OCI-LY1 (cell line): Measurements from ENCODE around the gene RPL18A.

Experiments used
- H2AFZ ChIP-seq: fragments of 200-600 bp; sonication (generic), shearing (Covaris generic); 2 replicates; pipeline ENCODE4 v1.6.0; 2014; ENCODE audit warnings: antibody characterized with exemption, mild to moderate bottlenecking, low read length
- H3F3A ChIP-seq: fragments of 200-600 bp; sonication (generic), shearing (Covaris generic); 2 replicates; pipeline ENCODE4 v1.6.0; 2014; ENCODE audit warnings: mild to moderate bottlenecking, antibody characterized with exemption, low read length, moderate library complexity; ENCODE audit not compliant: insufficient read depth
- H3K27ac ChIP-seq: fragments of 200-600 bp; sonication (generic); 2 replicates; pipeline ENCODE4 v1.5.1; 2014; ENCODE audit warnings: low read length, mixed run types, mild to moderate bottlenecking, low read depth; ENCODE audit not compliant: poor library complexity, severe bottlenecking
- H3K27me3 ChIP-seq: fragments of 200-600 bp; sonication (generic); 2 replicates; pipeline ENCODE4 v1.6.0; 2014; ENCODE audit warnings: antibody characterized with exemption, mild to moderate bottlenecking, low read length, moderate library complexity; ENCODE audit not compliant: insufficient read depth
- H3K36me3 ChIP-seq: fragments of 200-600 bp; sonication (generic); 2 replicates; pipeline ENCODE4 v1.6.1; 2014; ENCODE audit warnings: mild to moderate bottlenecking, antibody characterized with exemption, low read length, moderate library complexity, mixed read lengths; ENCODE audit not compliant: insufficient read depth
- H3K4me1 ChIP-seq: fragments of 200-600 bp; sonication (generic); 2 replicates; pipeline ENCODE4 v1.5.1; 2014; ENCODE audit warnings: mild to moderate bottlenecking, low read length, moderate library complexity; ENCODE audit not compliant: insufficient read depth, severe bottlenecking
- H3K4me2 ChIP-seq: fragments of 200-600 bp; sonication (generic), shearing (Covaris generic); 2 replicates; pipeline ENCODE4 v1.6.1; 2014; ENCODE audit warnings: low read length
- H3K4me3 ChIP-seq: fragments of 200-600 bp; sonication (generic); 2 replicates; pipeline ENCODE4 v1.5.1; 2014; ENCODE audit warnings: low read length, low read depth, mild to moderate bottlenecking, mixed read lengths; ENCODE audit not compliant: poor library complexity, severe bottlenecking
- H3K79me2 ChIP-seq: fragments of 200-600 bp; shearing (Covaris generic); 2 replicates; pipeline ENCODE4 v1.6.1; 2016; ENCODE audit warnings: mixed run types, low read length, mixed read lengths; ENCODE audit not compliant: insufficient read depth
- H3K9ac ChIP-seq: fragments of 200-600 bp; sonication (generic), shearing (Covaris generic); 2 replicates; pipeline ENCODE4 v1.6.1; 2014; ENCODE audit warnings: mild to moderate bottlenecking, low read length, mixed read lengths
- H3K9me2 ChIP-seq: fragments of 200-600 bp; sonication (generic), shearing (Covaris generic); 2 replicates; pipeline ENCODE4 v1.6.1; 2014; ENCODE audit warnings: low read depth, mild to moderate bottlenecking, low read length, mixed read lengths
- H3K9me3 ChIP-seq: fragments of 200-600 bp; shearing (Covaris generic); 2 replicates; pipeline ENCODE4 v1.6.1; 2014; ENCODE audit warnings: low read length, mixed read lengths
- H4K20me1 ChIP-seq: fragments of 200-600 bp; sonication (generic), shearing (Covaris generic); 2 replicates; pipeline ENCODE4 v1.6.0; 2016; ENCODE audit warnings: mild to moderate bottlenecking, low read length; ENCODE audit not compliant: insufficient read depth
- EZH2 ChIP-seq: fragments of 200-600 bp; sonication (generic), shearing (Covaris generic); IDR thresholded peaks from 2 replicates; pipeline ENCODE4 v1.8.0; 2017; ENCODE audit warnings: borderline replicate concordance, mixed run types, mild to moderate bottlenecking, antibody characterized with exemption, low read length, moderate library complexity, mixed read lengths
- TF ChIP-seq, protein P1 (sequence below): fragments of 200-600 bp; sonication (generic), shearing (Covaris generic); IDR thresholded peaks from 2 replicates; pipeline ENCODE4 v1.5.1; 2017; ENCODE audit warnings: mild to moderate bottlenecking, antibody characterized with exemption, low read length, moderate library complexity, mixed read lengths

Gene RPL18A

GRCh38 chr19:17824339-17824738 is 35.4 kb upstream of the RPL18A start:
- TF ChIP-seq EZH2 = no peak
- TF ChIP-seq, protein P1, sequence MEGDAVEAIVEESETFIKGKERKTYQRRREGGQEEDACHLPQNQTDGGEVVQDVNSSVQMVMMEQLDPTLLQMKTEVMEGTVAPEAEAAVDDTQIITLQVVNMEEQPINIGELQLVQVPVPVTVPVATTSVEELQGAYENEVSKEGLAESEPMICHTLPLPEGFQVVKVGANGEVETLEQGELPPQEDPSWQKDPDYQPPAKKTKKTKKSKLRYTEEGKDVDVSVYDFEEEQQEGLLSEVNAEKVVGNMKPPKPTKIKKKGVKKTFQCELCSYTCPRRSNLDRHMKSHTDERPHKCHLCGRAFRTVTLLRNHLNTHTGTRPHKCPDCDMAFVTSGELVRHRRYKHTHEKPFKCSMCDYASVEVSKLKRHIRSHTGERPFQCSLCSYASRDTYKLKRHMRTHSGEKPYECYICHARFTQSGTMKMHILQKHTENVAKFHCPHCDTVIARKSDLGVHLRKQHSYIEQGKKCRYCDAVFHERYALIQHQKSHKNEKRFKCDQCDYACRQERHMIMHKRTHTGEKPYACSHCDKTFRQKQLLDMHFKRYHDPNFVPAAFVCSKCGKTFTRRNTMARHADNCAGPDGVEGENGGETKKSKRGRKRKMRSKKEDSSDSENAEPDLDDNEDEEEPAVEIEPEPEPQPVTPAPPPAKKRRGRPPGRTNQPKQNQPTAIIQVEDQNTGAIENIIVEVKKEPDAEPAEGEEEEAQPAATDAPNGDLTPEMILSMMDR = no peak
- Histone ChIP-seq H3K27ac (no peak overlapping the region), H3K9me3 (no peaks in the 10 kb centered on the region), H3K79me2 (no peaks in the 10 kb centered on the region), H3F3A (no peaks in the 10 kb centered on the region), H2AFZ (no peak overlapping the region), H3K36me3 (no peaks in the 10 kb centered on the region), H4K20me1 (no peaks in the 10 kb centered on the region), H3K4me2 (no peak overlapping the region), H3K4me3 (no peak overlapping the region), H3K9ac (no peak overlapping the region), H3K4me1 (peaks cover 6% of the 10 kb centered on the region), H3K9me2 (no peaks in the 10 kb centered on the region), H3K27me3 (no peaks in the 10 kb centered on the region)

- Histone ChIP-seq H4K20me1 (no peaks in the 10 kb centered on the region), H2AFZ (no peak overlapping the region), H3K9me2 (no peaks in the 10 kb centered on the region), H3K27ac (no peak overlapping the region), H3K4me2 (no peak overlapping the region), H3K79me2 (no peaks in the 10 kb centered on the region), H3K9me3 (no peaks in the 10 kb centered on the region), H3F3A (no peaks in the 10 kb centered on the region), H3K36me3 (no peaks in the 10 kb centered on the region), H3K4me3 (no peak overlapping the region), H3K4me1 (no peaks in the 10 kb centered on the region), H3K9ac (no peak overlapping the region), H3K27me3 (no peaks in the 10 kb centered on the region)
- TF ChIP-seq, protein P1 = no peak
- TF ChIP-seq EZH2 = no peak
Observed at GRCh38 chr19:17826508-17827056, 33.1 kb upstream of the RPL18A start.

GRCh38 chr19:17829855-17830566 is 29.7 kb upstream of the RPL18A start:
- H4K20me1 ChIP-seq = no peaks in the 10 kb centered on the region
- H3K4me2 ChIP-seq = no peak overlapping the region
- TF ChIP-seq, protein P1 = no peak
- no peak for TF ChIP-seq EZH2
- no peaks in the 10 kb centered on the region for H3K9me2 ChIP-seq
- H3K27me3 ChIP-seq = no peaks in the 10 kb centered on the region
- H3K4me3 ChIP-seq = no peak overlapping the region
- H3K79me2 ChIP-seq = no peaks in the 10 kb centered on the region
- H3K9me3 ChIP-seq = no peaks in the 10 kb centered on the region
- H3K36me3 ChIP-seq = no peaks in the 10 kb centered on the region
- H3K9ac ChIP-seq = no peak overlapping the region
- no peaks in the 10 kb centered on the region for H3K4me1 ChIP-seq
- no peaks in the 10 kb centered on the region for H3F3A ChIP-seq
- H2AFZ ChIP-seq = no peak overlapping the region
- H3K27ac ChIP-seq = no peak overlapping the region
